Osteocyte (in vitro differentiated cells): ENCODE measurements around the gene TUBGCP3. TPM values are rescaled to one million over a fixed set of nuclear protein-coding genes. Genes with fewer than 3 reads are reported as not detected.

Experiments
- DNase-seq: peaks from one replicate; pipeline ENCODE4 v3.0.0; 2021; ENCODE audit warnings: mixed read lengths; ENCODE audit not compliant: unreplicated experiment; ENCODE audit errors: extremely low spot score
- H3K27ac Mint-ChIP-seq: one replicate; pipeline ENCODE4 v1.8.0; 2021; ENCODE audit warnings: mild to moderate bottlenecking, mixed read lengths; ENCODE audit not compliant: unreplicated experiment
- H3K27me3 Mint-ChIP-seq: one replicate; pipeline ENCODE4 v1.8.0; 2021; ENCODE audit warnings: mixed read lengths; ENCODE audit not compliant: unreplicated experiment
- H3K36me3 Mint-ChIP-seq: one replicate; pipeline ENCODE4 v1.8.0; 2021; ENCODE audit warnings: mixed read lengths; ENCODE audit not compliant: unreplicated experiment
- H3K4me1 Mint-ChIP-seq: one replicate; pipeline ENCODE4 v1.8.0; 2021; ENCODE audit warnings: mixed read lengths; ENCODE audit not compliant: unreplicated experiment
- H3K4me3 Mint-ChIP-seq: one replicate; pipeline ENCODE4 v1.8.0; 2021; ENCODE audit warnings: mild to moderate bottlenecking, moderate library complexity, mixed read lengths; ENCODE audit not compliant: unreplicated experiment
- H3K9me3 Mint-ChIP-seq: one replicate; pipeline ENCODE4 v1.8.0; 2021; ENCODE audit warnings: mixed read lengths; ENCODE audit not compliant: unreplicated experiment
- CTCF ChIP-seq: fragments of 200-600 bp; sonication (generic); IDR thresholded peaks from 2 replicates; pipeline ENCODE4 v1.5.0; 2021; ENCODE audit warnings: antibody characterized with exemption, mild to moderate bottlenecking, moderate library complexity
- total RNA-seq: library from RNA; stranded (reverse); gene quantifications from 2 replicates; pipeline ENCODE4 v1.2.1, GENCODE V29; 2021

TUBGCP3 gene
- total RNA-seq, 1 donor from 2014 or later: 26.1 TPM

- DNase-seq: peak; percentile 73
- Mint-ChIP-seq H3K4me3 (no peak overlapping the region), H3K9me3 (peaks cover 16% of the 10 kb centered on the region), H3K27ac (no peak overlapping the region), H3K4me1 (no peaks in the 10 kb centered on the region), H3K27me3 (no peaks in the 10 kb centered on the region), H3K36me3 (no peaks in the 10 kb centered on the region)
- TF ChIP-seq CTCF: no peak
These were observed 146.1 kb downstream of the TUBGCP3 start for GRCh38 chr13:112441779-112442310.

GRCh38 chr13:112441226-112441625 lies 146.7 kb downstream of the TUBGCP3 start:
- Mint-ChIP-seq H3K4me1 (no peaks in the 10 kb centered on the region), H3K9me3 (peaks cover 16% of the 10 kb centered on the region), H3K27me3 (no peaks in the 10 kb centered on the region), H3K36me3 (no peaks in the 10 kb centered on the region), H3K27ac (no peak overlapping the region), H3K4me3 (no peak overlapping the region)
- TF ChIP-seq CTCF: no peak
- no peak for DNase-seq

- Mint-ChIP-seq H3K4me3 (no peak overlapping the region), H3K36me3 (no peaks in the 10 kb centered on the region), H3K4me1 (no peaks in the 10 kb centered on the region), H3K27me3 (no peaks in the 10 kb centered on the region), H3K9me3 (peaks cover 16% of the 10 kb centered on the region), H3K27ac (no peak overlapping the region)
- no peak for TF ChIP-seq CTCF
- no peak for DNase-seq
These were observed 149.4 kb downstream of the TUBGCP3 start for GRCh38 chr13:112438515-112438914.

- Mint-ChIP-seq H3K36me3 (no peaks in the 10 kb centered on the region), H3K4me1 (no peaks in the 10 kb centered on the region), H3K27me3 (no peaks in the 10 kb centered on the region), H3K9me3 (peaks cover 16% of the 10 kb centered on the region), H3K27ac (no peak overlapping the region), H3K4me3 (no peak overlapping the region)
- no peak for TF ChIP-seq CTCF
- no peak for DNase-seq
These were observed 149.9 kb downstream of the TUBGCP3 start for GRCh38 chr13:112438094-112438493.

- H3K36me3 Mint-ChIP-seq: no peaks in the 10 kb centered on the region
- DNase-seq: peak; percentile 76
- peaks cover 16% of the 10 kb centered on the region for H3K9me3 Mint-ChIP-seq
- no peak overlapping the region for H3K4me3 Mint-ChIP-seq
- H3K27me3 Mint-ChIP-seq: no peaks in the 10 kb centered on the region
- no peaks in the 10 kb centered on the region for H3K4me1 Mint-ChIP-seq
- no peak for TF ChIP-seq CTCF
- no peak overlapping the region for H3K27ac Mint-ChIP-seq
These were observed 152.0 kb downstream of the TUBGCP3 start for GRCh38 chr13:112435973-112436372.

Other genes with a start within 250 kb of the TUBGCP3 start
- gene SPACA7, start 211.8 kb downstream of the TUBGCP3 start, total RNA-seq: not detected in 2 replicates
- 15.2 and 15.7 TPM in 2 replicates for gene ATP11A, start 101.9 kb upstream of the TUBGCP3 start, total RNA-seq